ENCODE data around the gene SCN4A. TPM values are rescaled to one million over a fixed set of nuclear protein-coding genes. Genes with fewer than 3 reads are reported as not detected.

SCN4A gene
- total RNA-seq, 2 experiments from 2014 or later, result 0.14 to 0.31 TPM

DNA sequence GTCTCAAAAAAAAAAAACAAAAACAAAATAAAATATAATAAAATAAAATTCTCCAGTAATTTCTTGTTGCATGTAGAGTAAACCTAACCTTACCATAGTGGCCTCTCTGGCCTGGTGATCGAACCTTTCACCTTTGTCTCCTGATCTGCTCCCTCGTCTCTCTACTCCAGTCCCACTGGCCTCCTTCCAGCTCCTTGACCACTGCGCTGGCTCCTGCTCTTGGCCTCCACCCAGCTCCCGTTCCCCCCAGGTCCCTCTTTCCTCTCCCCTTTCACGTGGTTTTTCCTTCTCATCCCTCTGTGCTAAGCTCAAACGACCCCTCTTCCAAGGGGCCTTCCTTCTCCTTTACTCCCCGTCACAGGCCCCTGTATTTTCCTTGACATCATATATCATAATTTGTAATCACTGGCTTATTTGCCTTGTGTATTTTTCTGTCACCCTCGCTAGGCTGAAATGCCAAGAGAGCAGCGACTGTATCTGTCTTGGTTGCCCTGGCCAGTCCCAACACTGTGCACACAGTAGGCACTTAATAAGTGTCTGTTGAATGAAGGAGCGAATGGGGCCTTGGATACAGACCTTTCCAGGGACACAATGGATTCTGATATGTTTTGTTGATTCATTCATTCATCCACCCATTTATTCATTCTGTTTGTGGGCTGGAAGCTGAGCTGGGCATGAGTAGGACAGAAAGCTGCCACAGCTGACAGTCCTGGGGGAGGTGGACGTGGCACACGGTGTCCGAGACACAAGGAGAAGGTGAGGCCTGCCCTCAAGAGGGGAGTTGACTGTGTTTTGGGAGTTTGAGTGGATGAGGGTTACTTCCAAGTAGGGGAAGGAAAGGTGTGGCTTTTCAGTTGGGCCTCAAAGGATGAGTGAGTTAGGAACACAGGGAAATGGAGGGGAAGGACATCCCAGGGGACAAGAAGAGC is 5.8 kb upstream of the SCN4A start:
- H3K27me3 Mint-ChIP-seq, result no peaks in the 10 kb centered on the region
- peaks cover 6% of the 10 kb centered on the region for H3K9me3 Mint-ChIP-seq
- H3K27ac Mint-ChIP-seq, result no peak overlapping the region
- no peak overlapping the region for H3K4me3 Mint-ChIP-seq
- peaks cover 7% of the 10 kb centered on the region for H3K4me1 Mint-ChIP-seq
- no peak for DNase-seq
- H3K36me3 Mint-ChIP-seq, result no peaks in the 10 kb centered on the region

DNA sequence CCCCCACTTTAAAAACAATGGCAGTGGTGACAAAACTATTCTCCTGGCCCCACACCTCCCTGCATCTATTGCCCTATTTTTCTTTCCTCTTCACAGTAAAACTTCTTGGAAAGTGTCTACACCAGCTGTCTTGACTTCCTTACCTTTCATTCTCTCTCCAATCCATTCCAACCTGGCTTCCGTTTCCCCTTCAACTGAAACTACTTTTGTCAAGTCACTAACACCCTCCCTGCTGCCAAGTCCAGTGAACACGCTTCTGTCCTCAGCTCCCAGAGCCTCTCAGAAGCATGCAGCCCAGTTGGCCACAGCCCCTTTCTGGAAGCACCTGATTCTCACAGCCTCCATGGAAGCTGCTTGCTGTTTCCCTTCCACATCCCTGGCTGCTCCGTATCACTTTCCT is 4.0 kb upstream of the SCN4A start:
- no peak for DNase-seq
- Mint-ChIP-seq H3K4me1 (peaks cover 7% of the 10 kb centered on the region), H3K27ac (no peak overlapping the region), H3K27me3 (no peaks in the 10 kb centered on the region), H3K4me3 (no peak overlapping the region), H3K9me3 (no peaks in the 10 kb centered on the region), H3K36me3 (no peaks in the 10 kb centered on the region)

DNA sequence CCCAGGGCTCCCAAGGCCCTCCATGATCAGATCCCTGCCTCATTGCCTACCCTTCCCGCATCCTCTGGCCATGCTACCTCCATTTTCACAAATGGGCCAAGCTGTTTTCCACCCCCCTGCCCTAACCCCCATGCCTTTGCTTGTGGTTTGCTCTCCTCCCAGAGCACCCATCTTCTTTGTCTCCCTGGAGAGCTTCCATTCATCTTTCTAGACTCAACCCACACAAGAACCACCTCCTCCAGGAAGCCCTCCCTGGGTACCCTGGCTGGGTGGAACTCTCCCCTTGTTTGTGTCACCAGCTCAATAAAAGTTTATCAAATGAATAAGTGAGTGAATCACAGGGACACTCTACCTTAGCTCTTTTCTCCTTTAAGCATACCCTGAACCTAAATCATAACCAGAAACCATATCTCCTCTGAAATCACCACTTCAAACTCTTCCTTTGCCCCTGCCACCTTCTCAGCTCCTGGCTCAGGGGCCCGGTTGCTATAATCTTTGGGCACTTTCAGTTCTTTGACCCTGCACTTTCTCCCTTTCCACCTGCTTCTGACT is 2.9 kb upstream of the SCN4A start:
- peaks cover 7% of the 10 kb centered on the region for H3K4me1 Mint-ChIP-seq
- no peak overlapping the region for H3K27ac Mint-ChIP-seq
- no peak for DNase-seq
- no peaks in the 10 kb centered on the region for H3K27me3 Mint-ChIP-seq
- no peaks in the 10 kb centered on the region for H3K36me3 Mint-ChIP-seq
- no peaks in the 10 kb centered on the region for H3K9me3 Mint-ChIP-seq
- no peak overlapping the region for H3K4me3 Mint-ChIP-seq

DNA sequence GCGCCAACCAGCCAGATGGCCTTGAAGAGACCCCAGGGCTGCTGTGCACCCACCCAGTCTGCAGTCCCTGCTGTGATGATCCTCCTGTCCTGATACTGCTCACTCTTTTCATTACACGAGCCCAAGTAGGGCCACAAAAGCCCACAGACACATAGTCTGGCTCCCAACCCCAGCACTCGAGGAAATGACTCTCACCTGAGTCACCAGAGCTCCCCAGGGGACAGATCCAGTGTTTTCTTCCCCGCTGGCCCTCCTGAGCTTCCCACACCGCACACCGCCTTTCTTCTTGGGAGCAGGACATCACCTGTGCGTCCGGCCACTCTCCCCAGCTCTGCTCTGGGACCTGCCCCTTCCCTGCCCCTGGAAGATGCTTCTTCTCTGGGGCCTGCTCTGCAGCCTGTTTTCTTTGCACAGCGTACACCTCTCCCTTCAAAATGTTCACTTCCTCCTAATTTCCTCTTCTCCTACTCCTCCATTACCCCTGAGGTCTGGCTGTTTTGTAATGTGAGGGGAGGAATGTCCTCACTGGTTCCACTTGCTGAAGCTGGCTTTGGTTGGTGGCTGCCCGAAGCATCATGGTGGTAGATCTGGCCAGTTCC is 2.0 kb upstream of the SCN4A start:
- no peak overlapping the region for H3K4me3 Mint-ChIP-seq
- no peaks in the 10 kb centered on the region for H3K9me3 Mint-ChIP-seq
- no peaks in the 10 kb centered on the region for H3K27me3 Mint-ChIP-seq
- H3K36me3 Mint-ChIP-seq, result no peaks in the 10 kb centered on the region
- peaks cover 7% of the 10 kb centered on the region for H3K4me1 Mint-ChIP-seq
- DNase-seq, result no peak
- no peak overlapping the region for H3K27ac Mint-ChIP-seq

DNA sequence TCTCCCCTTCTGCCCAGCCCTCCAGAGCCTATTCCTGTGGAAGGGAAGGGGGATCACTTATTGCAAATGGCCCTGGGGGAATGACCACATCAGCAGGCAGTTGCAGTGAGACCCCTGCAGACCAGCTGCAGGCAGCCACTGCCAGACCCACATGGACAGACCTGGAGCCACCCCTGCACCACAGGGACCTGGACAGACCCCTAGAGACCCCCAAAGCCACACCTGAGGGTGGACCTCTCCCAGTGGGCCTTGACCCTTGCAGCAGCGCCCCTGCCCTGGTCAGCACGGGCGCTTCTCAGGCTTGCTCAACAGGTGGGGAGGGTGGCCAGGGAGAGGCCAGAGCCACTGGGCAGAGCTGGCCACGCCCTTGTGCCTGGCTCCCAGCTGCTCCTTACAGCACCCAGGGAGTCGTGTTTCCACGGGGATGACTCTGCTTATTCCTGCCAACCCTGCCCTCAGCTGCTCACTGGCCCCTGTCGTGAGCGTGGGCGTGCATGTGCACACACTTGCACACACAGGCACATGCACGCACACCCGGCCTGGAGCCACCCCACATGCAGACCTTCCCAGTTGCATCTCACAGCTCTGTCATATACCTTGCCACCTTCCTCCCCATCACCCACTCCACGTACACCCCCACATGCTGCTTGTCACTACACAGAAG is 1.3 kb upstream of the SCN4A start:
- H3K36me3 Mint-ChIP-seq, result no peaks in the 10 kb centered on the region

DNA sequence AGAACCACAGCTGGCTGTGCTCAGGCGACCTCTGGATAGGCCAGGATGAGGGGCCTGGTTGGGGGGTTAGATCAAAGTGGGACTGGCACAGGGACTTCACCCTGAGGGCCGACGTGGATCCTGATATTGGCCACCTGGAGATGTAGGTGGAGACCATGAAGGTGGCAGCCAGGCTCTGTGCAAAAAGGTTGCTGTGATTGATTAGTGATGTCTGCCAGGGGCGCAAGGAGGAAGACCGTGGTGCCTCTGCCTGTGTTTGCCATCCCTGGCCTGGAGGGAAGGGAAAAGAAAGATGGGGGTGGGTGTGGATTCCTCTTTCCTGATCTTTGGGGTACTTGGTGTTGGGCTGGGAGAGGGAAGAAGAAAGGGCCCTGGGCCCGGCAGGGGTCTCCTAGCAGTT is 529 bp upstream of the SCN4A start:
- no peak overlapping the region for H3K4me3 Mint-ChIP-seq
- no peaks in the 10 kb centered on the region for H3K36me3 Mint-ChIP-seq
- no peak for DNase-seq
- H3K27ac Mint-ChIP-seq, result no peak overlapping the region
- H3K27me3 Mint-ChIP-seq, result no peaks in the 10 kb centered on the region
- peaks cover 7% of the 10 kb centered on the region for H3K4me1 Mint-ChIP-seq
- H3K9me3 Mint-ChIP-seq, result no peaks in the 10 kb centered on the region

More for the DNA sequence above, 1.3 kb upstream of the SCN4A start:
- no peak for DNase-seq
- H3K27ac Mint-ChIP-seq, result no peak overlapping the region
- H3K4me1 Mint-ChIP-seq, result peaks cover 7% of the 10 kb centered on the region
- no peak overlapping the region for H3K4me3 Mint-ChIP-seq
- no peaks in the 10 kb centered on the region for H3K9me3 Mint-ChIP-seq
- no peaks in the 10 kb centered on the region for H3K27me3 Mint-ChIP-seq

DNA sequence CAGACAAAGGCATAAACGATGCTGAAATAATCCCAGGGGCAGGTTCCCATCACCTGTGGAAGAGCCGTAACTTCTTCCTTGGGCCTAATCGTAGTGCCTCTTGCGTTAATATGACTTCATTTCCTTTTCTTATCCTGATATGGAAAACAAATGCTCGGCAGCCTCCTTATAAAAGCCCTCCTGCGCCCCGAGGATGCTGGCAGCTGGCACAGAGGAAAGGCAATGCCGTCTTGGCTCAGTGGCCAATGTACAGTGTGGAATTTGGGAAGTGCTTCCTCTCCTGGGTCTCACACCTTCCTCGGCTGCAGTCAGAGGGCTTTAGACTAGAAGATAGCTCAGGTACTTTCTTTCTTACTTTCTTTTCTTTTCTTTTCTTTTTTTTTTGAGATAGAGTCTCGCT is 3.4 kb downstream of the SCN4A start:
- H3K9me3 Mint-ChIP-seq, result no peaks in the 10 kb centered on the region
- DNase-seq, result no peak
- no peaks in the 10 kb centered on the region for H3K36me3 Mint-ChIP-seq
- peaks cover 13% of the 10 kb centered on the region for H3K4me1 Mint-ChIP-seq
- no peak overlapping the region for H3K4me3 Mint-ChIP-seq
- no peak overlapping the region for H3K27ac Mint-ChIP-seq
- no peaks in the 10 kb centered on the region for H3K27me3 Mint-ChIP-seq

DNA sequence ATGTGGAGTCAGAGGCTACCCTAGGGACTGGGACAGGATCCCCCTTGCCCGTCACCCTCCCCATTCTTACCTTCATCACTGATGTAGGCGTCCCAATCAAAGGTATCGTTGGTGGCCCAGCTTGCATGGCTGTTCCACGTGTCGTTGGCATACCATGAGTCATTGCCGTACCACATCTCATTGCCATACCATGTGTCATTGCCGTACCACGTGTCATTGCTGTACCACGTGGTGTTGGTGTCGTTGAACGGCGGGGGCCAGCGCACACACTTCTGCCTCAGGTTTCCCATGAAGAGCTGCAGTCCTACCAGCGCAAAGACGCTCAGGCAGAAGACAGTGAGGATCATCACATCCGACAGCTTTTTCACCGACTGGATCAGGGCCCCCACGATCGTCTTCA is 4.8 kb downstream of the SCN4A start:
- Mint-ChIP-seq H3K27me3 (no peaks in the 10 kb centered on the region), H3K27ac (no peak overlapping the region), H3K9me3 (no peaks in the 10 kb centered on the region), H3K4me3 (no peak overlapping the region), H3K4me1 (peaks cover 13% of the 10 kb centered on the region), H3K36me3 (no peaks in the 10 kb centered on the region)
- DNase-seq, result no peak

DNA sequence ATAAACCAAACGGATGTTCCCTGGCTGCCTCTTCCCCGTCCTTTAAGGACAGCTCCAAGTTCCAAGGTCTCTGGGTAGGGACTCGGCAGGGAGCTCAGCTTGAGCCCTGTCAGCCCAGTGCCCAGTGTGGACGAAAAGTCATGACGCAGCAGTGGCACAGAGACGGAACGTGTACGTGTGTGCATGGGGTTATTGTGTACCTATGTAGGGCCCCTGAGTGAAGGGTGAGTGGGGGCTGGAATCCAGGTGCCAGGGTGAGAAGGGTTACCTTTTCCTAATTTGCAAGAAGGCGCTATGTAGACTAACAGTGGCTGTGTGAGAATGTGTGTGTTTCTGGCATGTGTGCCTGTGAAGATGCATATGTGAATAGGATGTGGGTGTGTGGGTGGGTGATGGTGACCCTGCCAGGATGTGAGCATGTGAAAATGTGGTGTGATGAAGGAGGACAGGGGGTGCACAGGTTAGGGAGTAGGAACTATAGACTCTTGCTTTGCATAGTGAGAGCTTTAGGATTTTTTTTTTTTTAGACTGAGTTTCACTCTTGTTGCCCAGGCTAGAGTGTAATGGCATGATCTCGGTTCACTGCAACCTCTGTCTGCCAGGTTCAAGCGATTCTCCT is 6.0 kb downstream of the SCN4A start:
- H3K9me3 Mint-ChIP-seq, result no peaks in the 10 kb centered on the region
- peaks cover 13% of the 10 kb centered on the region for H3K4me1 Mint-ChIP-seq
- H3K27ac Mint-ChIP-seq, result no peak overlapping the region
- peak; percentile 46 for DNase-seq
- no peaks in the 10 kb centered on the region for H3K27me3 Mint-ChIP-seq
- H3K36me3 Mint-ChIP-seq, result no peaks in the 10 kb centered on the region
- H3K4me3 Mint-ChIP-seq, result no peak overlapping the region

DNA sequence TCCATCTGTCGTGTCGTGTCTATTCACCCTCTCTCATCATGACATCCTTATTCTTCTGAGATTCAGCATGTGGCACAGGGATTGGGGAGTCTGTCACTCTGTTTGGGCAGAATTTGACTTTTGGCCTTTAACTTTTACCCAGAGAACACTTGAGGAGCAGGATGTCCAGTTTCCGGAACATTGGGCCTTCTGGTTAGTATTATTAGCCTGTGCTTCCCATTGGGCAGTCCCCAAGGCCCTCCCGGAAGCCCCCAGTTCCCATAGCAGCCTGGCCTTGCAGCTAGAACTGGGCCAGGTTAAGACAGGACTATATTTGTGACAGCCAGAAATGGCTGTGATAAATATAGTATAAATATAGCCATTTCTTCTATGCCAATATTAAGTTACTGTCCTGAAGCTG is 9.6 kb downstream of the SCN4A start:
- Mint-ChIP-seq H3K4me1 (peaks cover 13% of the 10 kb centered on the region), H3K4me3 (no peak overlapping the region), H3K9me3 (no peaks in the 10 kb centered on the region), H3K27me3 (no peaks in the 10 kb centered on the region), H3K27ac (no peak overlapping the region), H3K36me3 (no peaks in the 10 kb centered on the region)
- DNase-seq, result no peak

DNA sequence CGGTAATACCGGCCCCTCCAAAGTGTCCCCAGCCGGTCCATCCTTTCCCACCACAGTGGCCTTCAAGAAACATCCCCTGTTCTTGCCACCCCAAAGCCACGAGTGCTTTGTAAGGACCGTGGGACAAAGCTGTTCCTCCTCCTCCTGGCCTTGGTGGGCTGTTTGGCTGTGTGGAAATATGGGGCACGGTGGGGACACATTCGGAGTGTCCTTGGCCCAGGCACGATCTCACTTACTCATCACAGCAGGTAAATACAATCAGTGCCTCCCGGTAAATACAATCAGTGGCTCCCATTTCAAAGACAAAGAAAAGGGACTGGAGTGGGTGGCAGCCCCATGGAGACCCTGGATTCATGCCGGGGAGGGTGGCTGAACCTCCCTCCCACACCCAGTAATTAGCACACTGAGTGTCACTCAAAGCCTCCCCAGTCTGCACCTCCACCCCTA is 10.4 kb downstream of the SCN4A start:
- no peak overlapping the region for H3K4me3 Mint-ChIP-seq
- DNase-seq, result no peak
- H3K4me1 Mint-ChIP-seq, result peaks cover 11% of the 10 kb centered on the region
- H3K27me3 Mint-ChIP-seq, result no peaks in the 10 kb centered on the region
- no peaks in the 10 kb centered on the region for H3K9me3 Mint-ChIP-seq
- H3K36me3 Mint-ChIP-seq, result no peaks in the 10 kb centered on the region
- H3K27ac Mint-ChIP-seq, result peak overlapping the region; percentile 16

DNA sequence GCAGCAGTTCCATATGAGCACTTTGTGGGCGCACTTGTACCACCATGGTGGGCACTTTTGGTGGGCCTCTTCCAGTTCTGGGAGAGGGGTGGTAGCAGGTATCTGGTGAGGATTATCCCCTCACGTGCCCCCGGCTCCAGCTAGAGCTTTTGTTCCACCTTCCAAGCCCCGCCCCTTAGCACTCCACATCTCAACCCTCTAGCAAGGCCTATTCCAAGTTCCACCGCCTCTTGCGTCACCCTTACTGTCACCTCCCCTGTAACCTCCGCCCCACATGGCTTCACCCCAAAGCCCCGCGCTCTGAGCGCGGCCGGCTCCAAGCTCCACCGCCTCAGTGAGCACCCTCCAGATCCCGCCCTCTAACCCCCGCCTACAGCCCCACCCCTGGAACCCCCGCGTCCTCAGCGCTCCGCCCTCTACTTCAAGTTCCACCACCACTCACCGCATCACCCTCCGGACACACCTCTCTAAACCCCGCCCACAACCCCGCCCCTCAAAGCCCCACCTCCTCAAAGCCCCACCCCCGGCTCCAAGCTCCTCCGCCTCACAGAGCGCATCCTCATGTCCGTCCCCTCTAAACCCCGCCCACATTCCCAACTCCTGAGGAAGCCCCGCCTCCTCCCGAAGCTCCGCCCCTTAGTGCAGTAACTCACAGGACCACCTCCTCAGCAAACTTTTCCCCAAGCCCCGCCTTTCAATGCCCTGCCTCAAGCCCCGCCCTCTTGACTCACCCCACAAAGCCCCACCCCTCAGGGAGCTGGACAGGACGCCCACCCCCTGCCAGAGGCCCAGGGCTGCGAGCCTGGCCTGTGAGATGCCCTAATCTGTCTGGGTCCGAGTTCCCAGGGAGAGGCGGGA is 11.1 kb downstream of the SCN4A start:
- H3K36me3 Mint-ChIP-seq, result no peaks in the 10 kb centered on the region
- no peak overlapping the region for H3K4me3 Mint-ChIP-seq
- no peak overlapping the region for H3K27ac Mint-ChIP-seq
- no peaks in the 10 kb centered on the region for H3K27me3 Mint-ChIP-seq
- H3K9me3 Mint-ChIP-seq, result no peaks in the 10 kb centered on the region
- peaks cover 4% of the 10 kb centered on the region for H3K4me1 Mint-ChIP-seq
- DNase-seq, result peak; percentile 55

DNA sequence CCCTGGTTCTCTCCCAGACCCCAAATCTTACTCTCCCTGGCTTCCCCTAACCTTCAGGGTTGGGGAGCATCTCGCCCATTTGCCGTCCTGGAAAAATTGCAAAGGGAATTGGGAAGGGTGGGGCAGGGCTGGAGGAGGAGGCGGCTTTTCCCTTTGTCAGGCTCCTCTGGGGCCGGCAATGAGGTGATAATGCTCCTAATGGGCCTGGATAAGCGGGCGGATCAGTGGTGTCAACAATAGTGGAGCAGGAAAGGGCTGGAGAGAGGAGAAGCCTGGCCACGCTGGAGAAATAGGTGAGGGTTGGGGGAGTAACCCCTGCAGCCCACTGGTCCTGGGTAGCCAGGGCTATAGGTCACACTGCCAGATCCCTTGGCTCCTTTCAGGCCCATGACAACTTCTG is 12.3 kb downstream of the SCN4A start:
- Mint-ChIP-seq H3K4me1 (peaks cover 2% of the 10 kb centered on the region), H3K36me3 (no peaks in the 10 kb centered on the region), H3K9me3 (no peaks in the 10 kb centered on the region), H3K27me3 (no peaks in the 10 kb centered on the region), H3K4me3 (no peak overlapping the region), H3K27ac (no peak overlapping the region)
- DNase-seq, result no peak

DNA sequence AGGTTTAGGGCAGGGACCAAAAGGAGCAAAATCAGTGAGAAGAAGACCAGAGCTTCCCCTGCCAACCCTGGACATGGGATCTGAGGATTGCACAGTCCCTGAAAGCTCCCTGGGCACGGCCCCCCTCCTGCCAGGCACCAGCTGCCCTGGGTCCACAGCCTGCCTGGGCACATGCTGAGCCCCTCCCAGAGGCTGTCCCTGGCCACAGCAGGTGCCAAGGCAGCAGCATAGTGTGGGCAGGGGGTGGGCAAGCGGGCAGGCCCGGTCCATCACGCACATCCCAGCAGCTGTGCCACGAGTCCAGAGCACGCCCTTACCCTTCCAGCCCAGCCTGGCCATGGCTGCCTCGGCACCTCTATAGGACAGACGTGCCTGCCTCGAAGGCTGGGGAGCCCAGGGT is 12.7 kb downstream of the SCN4A start:
- Mint-ChIP-seq H3K27ac (no peak overlapping the region), H3K27me3 (no peaks in the 10 kb centered on the region), H3K4me1 (peaks cover 4% of the 10 kb centered on the region), H3K4me3 (no peak overlapping the region), H3K36me3 (no peaks in the 10 kb centered on the region), H3K9me3 (no peaks in the 10 kb centered on the region)
- no peak for DNase-seq

All from activated naive CD8-positive, alpha-beta T cell treated with anti-CD3 and anti-CD28 coated beads for 36 hours (primary cell).